BE2C (cell line): ENCODE results near the gene CNTNAP5.

ENCODE experiments used
- DNase-seq: peaks from one replicate; pipeline ENCODE4 v3.0.0-alpha.2; 2020
- H3K27me3 ChIP-seq: fragments of 250-450 bp; sonication (Bioruptor Pico); 2 replicates; pipeline ENCODE4 v1.5.1; 2020; ENCODE audit warnings: mild to moderate bottlenecking
- H3K36me3 ChIP-seq: fragments of 250-450 bp; sonication (Bioruptor Pico); 2 replicates; pipeline ENCODE4 v1.5.1; 2020; ENCODE audit warnings: mild to moderate bottlenecking
- H3K4me1 ChIP-seq: fragments of 250-450 bp; sonication (Bioruptor Pico); 2 replicates; pipeline ENCODE4 v1.5.1; 2020
- H3K4me3 ChIP-seq: 2 replicates; pipeline ENCODE4 v1.5.1; 2011; ENCODE audit warnings: low read depth, low read length
- H3K9me3 ChIP-seq: fragments of 250-450 bp; sonication (Bioruptor Pico); 2 replicates; pipeline ENCODE4 v1.5.1; 2020
- CTCF ChIP-seq: IDR thresholded peaks from 2 replicates; pipeline ENCODE4 v1.5.1; 2012; ENCODE audit warnings: mild to moderate bottlenecking, low read depth, low read length

The CNTNAP5 gene

DNA sequence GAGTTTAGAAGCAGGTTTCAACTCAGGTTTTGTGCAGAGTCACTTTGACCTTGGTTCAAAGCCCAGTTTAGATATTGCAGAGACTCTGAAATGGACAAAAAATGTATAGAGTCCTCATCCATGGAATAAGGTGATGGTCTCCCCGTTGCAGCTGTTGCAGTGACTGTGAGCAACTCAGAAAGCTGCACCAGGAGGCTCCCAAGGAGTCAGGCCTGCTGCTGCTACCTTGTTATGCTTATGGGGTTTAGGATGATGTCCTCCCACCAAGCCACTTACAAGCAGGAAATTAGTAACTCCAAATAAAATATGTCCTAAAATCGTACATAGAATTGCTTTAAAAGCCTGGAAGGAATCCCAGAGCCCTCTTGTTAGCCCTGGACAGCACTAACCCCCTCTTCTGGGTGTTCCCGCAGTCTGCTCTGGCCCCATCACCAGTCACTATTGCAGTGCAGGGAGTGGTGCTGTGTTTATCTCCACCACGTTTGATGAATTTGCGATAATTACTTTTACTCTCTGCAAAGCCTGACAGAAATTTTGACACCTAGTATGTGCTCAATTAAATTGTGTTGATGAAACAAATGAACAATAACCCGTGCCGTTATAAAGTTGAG lies 189.0 kb downstream of the CNTNAP5 start:
- H3K9me3 ChIP-seq = no peaks in the 10 kb centered on the region
- H3K27me3 ChIP-seq = no peaks in the 10 kb centered on the region
- no peak for TF ChIP-seq CTCF
- no peaks in the 10 kb centered on the region for H3K4me1 ChIP-seq
- no peak for DNase-seq
- no peak overlapping the region for H3K4me3 ChIP-seq
- no peaks in the 10 kb centered on the region for H3K36me3 ChIP-seq

DNA sequence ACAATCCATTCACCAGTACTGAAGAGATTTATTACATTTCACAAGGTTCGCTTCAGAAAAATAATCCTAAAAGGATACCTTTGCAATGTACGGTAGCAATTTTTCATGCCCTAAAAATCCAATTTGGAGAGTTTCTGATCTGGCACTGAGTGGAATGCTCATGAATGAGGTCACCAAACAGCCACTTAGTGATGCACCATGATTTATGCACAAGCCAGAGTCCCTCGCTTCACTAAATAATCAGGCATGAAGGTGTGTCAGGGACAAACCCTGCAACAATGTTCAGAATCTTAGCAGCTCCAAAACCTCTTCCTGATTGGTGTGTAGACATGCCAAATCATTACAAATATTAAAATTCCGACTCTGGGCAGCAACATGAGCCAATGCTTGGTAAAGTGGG lies 221.1 kb downstream of the CNTNAP5 start:
- H3K27me3 ChIP-seq = no peaks in the 10 kb centered on the region
- no peaks in the 10 kb centered on the region for H3K4me1 ChIP-seq
- DNase-seq = no peak
- H3K4me3 ChIP-seq = no peak overlapping the region
- no peak for TF ChIP-seq CTCF
- H3K9me3 ChIP-seq = no peaks in the 10 kb centered on the region
- H3K36me3 ChIP-seq = no peaks in the 10 kb centered on the region

DNA sequence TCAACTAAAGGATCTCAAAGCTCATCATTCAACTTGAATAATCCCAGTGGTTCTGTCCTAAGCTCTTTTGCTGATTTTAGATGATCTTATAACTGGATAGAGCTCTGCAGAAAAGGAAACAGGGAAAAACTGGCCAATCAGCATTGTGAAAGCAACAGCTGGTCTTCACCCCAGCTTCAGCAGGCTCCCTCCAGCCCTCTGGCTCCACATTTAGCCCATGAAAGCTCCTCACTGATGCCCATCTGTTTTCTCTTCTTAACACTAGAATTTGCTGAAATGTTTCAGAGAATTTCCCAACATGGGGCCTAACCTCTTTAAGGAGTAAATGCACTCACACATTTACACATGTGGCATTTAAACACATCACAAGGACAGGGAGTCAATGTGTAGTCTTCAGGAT lies 223.3 kb downstream of the CNTNAP5 start:
- no peak for TF ChIP-seq CTCF
- no peaks in the 10 kb centered on the region for H3K4me1 ChIP-seq
- DNase-seq = no peak
- H3K36me3 ChIP-seq = no peaks in the 10 kb centered on the region
- H3K4me3 ChIP-seq = no peak overlapping the region
- H3K27me3 ChIP-seq = no peaks in the 10 kb centered on the region
- H3K9me3 ChIP-seq = no peaks in the 10 kb centered on the region

DNA sequence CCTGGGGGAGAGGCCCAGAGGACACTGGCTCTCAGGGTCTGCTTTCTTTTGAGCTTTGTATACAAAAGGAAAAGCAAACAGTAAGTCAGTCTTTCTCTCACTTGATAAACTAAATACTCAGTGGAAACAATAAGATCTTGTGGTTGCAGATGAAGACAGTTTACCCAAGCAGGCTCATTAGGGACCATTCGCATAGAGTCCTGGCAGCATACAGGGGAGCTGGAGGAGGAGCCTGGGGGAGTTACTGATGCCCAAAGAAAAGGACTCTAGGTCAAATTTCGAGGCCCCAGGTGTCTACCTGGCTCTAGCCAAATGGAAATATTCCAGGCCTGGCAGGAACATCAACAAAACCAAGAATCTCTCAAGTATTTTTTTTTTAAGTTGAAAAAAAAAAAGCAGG lies 225.3 kb downstream of the CNTNAP5 start:
- no peaks in the 10 kb centered on the region for H3K9me3 ChIP-seq
- H3K27me3 ChIP-seq = no peaks in the 10 kb centered on the region
- no peak for TF ChIP-seq CTCF
- no peak for DNase-seq
- H3K4me3 ChIP-seq = no peak overlapping the region
- no peaks in the 10 kb centered on the region for H3K4me1 ChIP-seq
- no peaks in the 10 kb centered on the region for H3K36me3 ChIP-seq

- Histone ChIP-seq H3K9me3 (no peaks in the 10 kb centered on the region), H3K36me3 (no peaks in the 10 kb centered on the region), H3K4me3 (no peak overlapping the region), H3K27me3 (no peaks in the 10 kb centered on the region), H3K4me1 (no peaks in the 10 kb centered on the region)
- DNase-seq = no peak
- no peak for TF ChIP-seq CTCF
Measured at GRCh38 chr2:124254621-124255020, 229.5 kb downstream of the CNTNAP5 start.

DNA sequence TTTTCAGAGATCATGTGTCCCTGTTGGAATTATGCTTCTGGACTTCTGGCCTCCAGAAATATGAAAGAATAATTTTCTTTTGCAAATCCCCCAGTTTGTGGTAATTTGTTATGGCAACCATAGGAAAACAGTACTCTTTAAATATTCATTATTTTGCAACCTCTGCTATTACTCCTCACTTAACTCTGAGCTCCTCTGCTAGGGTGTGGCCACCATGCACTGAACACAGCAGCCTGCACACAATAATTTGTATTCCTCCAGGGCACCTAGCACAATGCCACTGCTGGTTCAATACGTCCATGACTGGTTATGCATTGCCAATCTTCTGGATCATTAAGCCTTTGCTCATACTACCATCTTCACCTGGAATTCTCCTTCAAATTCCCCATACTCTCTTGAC lies 232.0 kb downstream of the CNTNAP5 start:
- Histone ChIP-seq H3K36me3 (no peaks in the 10 kb centered on the region), H3K4me1 (no peaks in the 10 kb centered on the region), H3K4me3 (no peak overlapping the region), H3K27me3 (no peaks in the 10 kb centered on the region), H3K9me3 (no peaks in the 10 kb centered on the region)
- TF ChIP-seq CTCF = no peak
- no peak for DNase-seq
